UCSD-AML1 (cell line): Measurements from ENCODE around the gene ACOD1.
"Not testable (repeated sequence)": the region's sequence is repeated elsewhere in the genome, so short reads cannot be mapped to it uniquely, and the experiment has no call there.

Source experiments
- DNase-seq: peaks from one replicate; lab custom pipeline; 2025; ENCODE audit not compliant: unreplicated experiment; lab: John Stamatoyannopoulos, UW

The ACOD1 gene

DNA sequence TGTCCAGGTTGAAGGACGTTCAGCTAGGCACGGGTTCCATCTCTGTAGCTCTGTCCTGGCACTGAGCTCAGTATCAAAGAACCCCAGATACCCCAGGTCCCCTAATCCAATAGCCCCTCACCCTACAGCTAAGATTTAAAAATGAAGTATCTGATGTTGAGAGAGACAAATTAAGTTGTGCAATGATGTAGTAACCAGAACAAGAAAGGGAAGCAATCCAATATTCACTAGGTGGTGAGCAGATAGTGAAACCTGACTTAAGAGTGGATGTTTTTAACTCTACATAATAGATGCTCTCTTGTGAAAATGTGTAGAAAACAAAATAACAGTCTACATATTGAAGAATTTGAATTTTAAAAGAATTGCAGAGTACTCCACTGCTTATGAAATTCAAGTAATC, 1.8 kb downstream of the ACOD1 start:
- no peak for DNase-seq

DNA sequence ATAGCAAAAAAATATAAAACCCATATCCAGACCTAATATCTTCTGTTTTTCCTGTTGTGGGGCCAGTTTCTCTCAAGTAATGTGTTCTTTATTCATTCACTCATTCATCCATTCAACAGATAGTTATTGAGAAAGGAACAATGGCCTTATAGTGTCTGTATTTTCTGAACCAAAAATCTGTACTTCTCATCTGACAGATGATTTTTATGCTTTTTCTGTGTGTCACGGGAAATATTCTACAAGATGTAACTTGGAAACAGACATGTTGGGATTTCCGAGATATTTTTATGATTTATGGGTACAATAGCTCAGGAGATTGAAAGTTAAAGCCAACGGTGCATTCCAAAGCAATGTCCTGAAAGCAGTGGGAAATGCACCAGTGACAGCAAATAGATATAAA, 5.7 kb downstream of the ACOD1 start:
- DNase-seq = no peak

DNA sequence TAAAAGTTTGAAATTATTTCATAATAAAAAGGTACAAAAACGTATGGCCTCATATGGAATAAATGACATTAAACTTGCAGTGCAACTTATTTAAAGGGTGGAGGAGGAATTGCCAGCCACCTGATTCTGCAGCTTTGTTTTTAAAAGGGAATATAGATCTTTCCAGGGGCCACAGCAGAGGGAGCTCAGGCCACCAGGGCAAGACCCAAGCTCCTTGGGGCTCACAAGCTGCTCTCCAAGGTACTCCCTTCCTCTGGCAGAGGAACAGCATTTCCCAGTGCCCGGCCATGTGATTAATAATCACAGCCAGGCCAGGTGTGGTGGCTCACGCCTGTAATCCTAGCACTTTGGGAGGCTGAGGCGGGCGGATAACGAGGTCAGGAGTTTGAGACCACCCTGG, 6.2 kb downstream of the ACOD1 start:
- DNase-seq = no peak

DNA sequence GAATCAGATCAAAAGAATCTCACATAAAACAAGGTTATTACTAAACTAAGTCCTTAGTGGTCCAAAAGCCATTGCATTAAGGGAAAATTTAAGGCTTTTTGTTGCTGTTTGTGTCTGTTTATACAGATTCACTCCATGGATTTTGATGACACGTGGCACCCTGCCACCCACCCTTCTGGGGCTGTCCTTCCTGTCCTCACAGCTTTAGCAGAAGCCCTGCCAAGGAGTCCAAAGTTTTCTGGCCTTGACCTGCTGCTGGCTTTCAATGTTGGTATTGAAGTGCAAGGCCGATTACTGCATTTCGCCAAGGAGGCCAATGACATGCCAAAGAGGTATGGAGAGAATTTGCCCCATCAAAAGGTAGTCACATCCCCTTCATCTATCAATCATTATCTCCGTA, 6.9 kb downstream of the ACOD1 start:
- DNase-seq = no peak

DNA sequence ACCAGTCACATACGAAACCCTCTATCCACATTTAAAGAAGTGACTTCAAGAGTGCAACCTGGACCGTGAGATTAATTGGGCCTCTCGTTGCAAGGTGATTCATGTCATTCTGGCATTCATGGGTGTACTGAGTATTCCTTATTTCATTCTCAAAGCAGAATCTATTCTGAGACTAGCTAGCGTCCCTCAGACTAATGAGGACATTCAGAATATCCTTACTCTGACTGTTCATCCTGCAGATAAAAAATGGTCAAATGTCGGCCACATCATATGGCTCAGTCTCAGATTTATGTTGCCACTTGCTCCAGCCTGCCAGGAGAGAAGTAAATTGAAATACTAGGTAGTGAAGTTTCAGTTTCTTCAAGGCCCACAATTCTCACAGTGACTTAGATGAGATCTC, 7.3 kb downstream of the ACOD1 start:
- DNase-seq = no peak

DNA sequence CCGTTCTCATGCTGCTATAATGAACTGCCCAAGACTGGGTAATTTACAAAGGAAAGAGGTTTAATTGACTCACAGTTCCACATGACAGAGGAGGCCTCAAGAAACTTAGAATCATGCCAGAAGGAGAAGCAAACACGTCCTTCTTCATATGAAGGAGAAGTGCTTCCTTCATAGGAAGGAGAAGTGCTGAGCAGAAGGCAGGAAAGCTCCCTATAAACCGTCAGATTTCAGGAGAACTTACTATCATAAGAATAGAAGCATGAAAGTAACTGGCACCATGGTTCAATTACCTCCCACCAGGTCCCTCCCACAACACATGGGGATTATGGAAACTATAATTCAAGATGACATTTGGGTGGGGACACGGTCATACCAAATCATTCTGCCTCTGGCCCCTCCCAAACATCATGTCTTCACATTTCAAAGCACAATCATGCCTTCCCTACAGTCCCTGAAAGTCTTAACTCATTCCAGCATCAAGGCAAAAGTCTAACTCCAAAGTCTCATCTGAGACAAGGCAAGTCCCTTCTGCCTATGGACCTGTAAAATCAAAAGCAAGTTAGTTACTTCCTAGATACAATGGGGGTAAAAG, 10.6 kb downstream of the ACOD1 start:
- no peak for DNase-seq

DNA sequence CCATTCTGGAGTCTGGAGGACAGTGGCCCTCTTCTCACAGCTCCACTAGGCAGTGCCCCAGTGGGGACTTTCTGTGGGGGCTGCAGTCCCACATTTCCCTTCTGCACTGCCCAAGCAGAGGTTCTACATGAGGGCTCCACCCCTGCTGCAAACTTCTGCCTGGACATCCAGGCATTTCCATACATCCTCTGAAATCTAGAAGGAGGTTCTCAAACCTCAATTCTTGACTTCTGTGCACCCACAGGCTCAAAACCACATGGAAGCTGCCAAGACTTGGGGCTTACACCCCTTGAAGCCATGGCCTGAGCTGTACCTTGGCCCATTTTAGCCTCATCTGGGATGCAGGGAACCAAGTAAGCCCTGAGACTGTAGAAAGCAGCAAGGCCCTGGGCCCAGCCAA, 11.4 kb downstream of the ACOD1 start:
- not testable (repeated sequence) for DNase-seq

DNA sequence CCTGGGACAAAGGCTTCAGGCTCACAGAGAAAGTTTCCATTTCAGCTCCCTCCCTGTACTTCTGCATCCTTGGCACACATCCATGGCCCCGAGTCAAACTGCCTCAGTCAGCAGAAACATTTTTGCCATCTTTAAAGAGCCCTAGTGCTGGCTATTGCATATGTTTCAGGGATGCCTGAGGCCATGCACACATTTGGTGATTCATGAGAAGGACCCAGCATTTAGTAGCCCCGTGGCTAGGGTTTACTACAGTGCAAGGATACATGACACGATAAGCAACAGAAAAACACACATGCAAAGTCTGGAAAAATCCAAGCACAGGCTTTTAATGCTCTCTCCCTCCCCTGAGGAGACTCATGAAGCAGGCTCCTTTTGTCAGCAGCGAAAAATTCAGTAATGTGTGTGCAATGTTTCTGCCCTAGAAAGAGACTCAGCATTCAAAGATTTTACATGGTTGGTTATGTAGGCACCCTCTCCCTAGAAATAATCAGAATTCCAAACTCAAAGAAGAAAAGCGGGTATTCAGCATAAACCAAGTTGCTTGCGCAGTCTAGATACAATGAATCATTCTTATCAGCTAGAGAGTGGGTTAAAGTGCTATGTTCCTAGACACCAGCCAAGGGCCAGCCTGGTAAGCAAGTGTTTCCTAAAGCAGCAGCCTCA, 17.6 kb downstream of the ACOD1 start:
- DNase-seq = no peak

DNA sequence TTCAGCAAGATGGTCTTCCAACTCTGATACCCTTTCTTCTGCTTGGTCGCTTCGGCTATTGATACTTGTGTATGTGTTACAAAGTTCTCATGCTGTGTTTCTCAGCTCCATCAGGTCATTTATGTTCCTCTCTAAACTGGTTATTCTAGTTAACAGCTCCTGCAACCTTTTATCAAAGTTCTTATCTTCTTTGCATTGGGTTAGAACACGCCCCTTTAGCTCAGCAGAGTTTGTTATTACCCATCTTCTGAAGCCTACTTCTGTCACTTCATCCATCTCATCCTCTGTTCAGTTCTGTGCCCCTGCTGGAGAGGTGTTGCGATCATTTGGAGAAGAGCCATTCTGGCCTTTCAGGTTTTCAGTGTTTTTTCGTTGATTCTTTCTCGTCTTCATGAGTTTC, 18.7 kb downstream of the ACOD1 start:
- DNase-seq = no peak

DNA sequence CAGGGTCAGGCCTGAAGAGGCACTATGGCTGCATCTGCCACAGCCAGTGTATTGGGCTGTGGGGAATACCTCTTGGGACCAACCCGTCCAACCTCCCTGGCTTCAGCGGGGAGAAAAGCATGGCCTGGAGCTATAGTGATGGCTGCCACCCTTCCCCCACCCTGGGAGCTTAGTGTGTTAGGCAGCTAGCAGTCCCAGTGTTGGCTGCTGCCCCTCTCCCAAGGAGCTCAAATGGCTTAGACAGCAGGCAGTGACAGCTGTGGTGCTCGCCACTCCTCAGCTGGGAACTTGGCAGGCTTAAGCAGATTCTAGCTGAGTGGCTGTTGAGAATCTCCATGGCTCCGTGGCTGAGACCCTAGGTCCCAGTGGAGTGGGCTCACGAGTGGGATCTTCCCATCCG, 19.7 kb downstream of the ACOD1 start:
- no peak for DNase-seq

DNA sequence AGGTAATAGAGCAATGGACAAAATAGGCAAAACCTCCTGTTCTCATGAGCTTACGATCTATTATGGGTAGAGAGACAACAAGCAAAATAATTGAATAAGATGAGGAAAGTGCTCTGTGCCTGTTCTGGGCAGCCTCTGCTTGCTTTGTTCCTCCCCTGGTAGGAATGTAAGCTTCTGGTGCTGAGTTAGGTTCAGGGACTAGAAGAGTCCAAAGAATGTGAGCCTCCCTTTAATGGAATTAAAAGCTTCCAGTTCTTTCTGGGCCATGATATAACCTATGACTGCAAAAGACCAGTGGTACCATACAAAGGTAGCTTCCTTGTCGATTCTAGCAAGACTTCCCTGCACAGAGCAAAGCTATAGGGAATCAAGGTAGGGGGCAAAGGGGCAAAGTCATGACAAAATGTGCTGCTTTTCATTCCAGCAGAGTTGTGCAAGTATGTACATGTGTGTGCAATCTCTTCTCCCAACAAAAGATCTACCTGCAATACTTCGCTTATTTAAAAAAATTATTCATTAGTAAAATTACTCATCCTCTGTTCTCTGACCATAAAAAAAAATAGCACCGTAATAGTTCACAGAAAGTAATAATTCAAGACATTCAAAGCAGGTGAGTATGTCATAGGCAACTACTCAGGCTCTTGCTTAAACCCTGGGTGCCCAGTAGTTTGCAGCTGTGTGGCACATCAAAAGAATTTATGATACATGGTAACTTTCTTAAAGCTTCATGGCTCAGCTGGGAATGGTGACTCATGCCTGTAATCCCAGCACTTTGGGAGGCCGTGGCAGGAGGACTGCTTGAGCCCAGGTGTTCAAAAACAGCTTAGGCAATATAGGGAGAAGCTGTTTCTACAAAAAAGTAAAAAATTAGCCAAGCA, 21.4 kb downstream of the ACOD1 start:
- DNase-seq = no peak

DNA sequence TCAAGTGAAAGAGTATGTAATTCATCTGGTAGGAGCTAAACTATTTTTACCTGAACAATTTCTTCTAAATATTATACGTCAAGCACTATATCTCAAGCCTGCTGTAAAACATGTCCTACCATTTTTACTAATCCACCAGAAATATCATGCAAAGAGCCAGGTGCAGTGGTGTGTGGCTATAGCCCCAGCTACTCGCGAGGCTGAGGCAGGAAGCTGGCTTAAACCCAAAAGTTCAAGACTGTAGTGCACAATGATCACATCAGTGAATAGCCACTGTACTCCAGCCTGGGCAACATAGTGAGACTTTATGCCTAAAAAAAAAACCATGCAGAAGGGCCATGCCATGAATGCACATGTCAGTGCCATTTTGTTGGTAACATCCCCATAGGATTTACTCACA, 22.9 kb downstream of the ACOD1 start:
- DNase-seq = no peak

DNA sequence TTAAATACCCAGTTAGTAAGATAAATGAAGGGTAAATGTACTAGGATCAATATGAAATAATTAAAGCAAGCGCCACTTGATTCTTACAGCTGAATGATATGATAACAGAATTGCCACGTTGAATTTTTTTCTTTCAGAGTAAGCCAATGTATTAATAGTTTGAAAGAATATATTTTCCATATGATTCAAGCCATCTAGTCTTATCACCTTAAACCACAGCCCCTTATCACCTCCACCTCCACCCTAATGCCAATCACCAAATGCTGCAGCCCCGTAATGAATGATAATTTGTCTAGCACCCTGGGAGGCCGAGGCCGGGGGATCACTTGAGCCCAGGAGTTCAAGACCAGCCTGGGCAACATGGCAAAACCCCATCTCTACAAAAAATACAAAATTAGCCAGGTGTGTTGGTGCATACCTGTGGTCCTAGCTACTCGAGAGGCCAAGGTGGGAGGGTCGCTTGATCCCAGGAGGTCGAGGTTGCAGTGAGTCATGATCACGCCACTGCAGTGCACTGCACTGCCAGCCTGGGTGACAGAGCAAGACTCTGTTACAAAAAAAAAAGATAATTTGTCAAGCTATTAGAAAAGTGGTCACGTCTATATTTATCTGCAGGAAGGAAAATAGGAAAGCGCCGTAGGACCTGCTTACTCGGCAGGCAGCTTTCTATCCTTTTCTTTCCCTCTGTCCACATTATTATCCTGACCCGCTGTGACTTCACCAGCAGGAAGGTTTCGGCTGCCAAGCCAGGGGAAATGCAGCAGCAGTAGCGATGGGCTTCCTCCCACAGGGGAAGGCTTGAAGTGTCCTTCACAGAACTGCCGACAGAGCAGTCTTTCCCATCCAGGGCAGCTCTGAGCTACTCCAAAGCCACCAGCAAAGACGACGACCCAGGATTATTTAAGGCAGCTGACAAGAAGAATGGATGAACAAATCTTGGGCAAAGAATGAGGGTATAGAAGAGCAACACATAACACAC, 23.8 kb downstream of the ACOD1 start:
- peak; percentile 40 for DNase-seq

DNA sequence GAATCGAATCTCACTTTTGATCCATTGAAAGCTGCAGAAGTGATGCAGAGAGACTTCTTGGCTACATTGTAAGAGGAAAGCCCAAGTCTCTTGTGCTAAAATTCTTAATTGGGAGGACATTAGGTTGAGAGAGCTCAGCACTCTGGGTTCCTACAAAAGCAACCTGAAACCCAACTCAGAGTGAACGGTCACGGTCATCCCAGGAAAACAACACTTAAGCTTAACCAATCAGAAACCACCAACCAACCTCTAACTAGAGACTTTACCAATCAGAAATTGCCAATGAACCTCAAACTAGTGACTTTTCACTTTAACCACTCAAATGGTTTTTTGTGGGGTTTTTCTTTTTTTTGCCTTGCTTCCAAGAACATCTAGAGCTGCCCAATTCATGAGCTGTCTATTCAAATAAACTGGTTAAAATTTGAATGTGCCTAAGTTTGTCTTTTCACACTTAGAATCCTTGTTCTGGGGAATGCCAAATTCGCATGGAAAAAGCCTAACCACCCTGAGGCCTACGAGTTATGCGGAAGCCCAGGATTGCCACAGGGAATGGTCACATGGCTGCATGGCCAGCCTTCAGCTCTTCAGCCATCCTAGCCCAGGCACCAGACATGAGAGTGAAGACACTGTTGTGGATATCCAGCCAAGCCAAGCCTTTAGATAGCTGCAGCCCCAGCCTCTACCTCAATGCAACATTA, 25.8 kb downstream of the ACOD1 start:
- DNase-seq = no peak

DNA sequence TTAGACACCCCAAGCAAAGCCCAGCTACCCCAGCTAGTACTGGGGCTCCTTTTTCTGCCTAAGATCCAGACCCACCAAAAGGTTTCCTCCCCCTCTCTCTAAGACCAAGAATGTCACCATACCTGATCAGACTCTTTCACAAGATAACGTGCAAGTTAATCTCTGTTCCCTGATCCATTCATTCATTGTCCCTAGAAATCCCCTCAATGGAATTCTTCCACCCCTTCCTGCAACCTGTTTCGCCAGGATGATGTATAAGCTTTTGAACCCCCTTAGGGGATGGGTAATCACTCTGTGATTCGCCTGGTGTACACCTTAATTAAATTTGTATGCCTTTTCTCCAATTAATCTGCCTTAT, 26.3 kb downstream of the ACOD1 start:
- no peak for DNase-seq

DNA sequence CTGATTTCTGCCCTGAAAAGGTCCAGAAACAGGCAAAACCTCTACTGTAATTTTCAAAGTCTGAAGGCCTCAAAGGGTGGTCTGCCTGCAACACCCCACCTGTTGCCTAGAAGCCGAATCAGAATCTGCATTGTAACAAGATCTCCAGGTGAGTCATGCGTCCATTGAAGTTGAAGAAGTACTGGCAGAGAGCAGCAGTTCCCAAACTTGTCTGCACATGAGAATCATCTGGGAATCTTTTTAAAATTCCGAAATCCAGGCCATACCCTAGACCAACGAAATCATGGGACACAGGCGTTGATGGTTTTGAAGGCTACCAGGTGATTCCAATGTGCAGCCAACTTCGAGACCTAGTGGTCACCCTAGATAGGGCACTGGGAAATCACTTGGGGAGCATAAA, 27.6 kb downstream of the ACOD1 start:
- DNase-seq = no peak

DNA sequence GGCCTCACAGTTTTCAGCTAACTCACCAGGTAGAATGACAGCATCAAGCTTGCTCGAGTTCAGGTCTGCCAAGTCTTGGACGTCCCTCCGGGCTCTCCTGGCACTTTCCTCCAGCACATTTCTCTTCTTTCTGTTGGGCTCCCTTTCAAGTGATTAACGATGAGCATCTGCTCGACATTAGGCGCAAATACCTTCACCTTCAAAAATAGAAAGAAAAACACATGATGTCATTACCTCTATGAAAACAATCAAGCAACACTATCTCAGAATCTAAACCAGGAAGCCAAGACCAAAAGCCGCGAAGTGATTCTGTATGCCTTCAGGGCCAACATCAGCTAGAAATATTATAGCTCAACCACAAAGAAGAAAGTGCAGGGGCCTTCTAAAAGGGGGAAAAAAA, 28.2 kb downstream of the ACOD1 start:
- DNase-seq = no peak

DNA sequence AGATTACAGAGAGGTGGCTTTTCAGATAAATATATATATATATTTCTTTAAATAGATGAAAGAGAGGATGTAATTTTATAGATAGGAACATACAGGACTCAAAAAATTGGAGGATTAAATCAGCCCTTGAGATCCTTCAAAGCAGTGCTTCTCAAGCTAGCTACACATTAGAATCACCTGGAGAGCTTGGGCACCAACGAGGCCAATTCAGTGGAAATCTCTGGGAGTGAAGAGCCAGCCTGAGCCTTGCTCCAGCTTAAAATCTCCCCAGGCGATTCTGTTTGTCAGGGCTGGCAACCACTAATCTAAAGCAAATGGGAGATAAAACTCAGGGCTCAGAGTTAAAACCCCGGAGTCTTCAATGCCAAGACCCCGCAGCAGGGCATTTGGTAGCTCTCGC, 28.6 kb downstream of the ACOD1 start:
- DNase-seq = no peak

DNA sequence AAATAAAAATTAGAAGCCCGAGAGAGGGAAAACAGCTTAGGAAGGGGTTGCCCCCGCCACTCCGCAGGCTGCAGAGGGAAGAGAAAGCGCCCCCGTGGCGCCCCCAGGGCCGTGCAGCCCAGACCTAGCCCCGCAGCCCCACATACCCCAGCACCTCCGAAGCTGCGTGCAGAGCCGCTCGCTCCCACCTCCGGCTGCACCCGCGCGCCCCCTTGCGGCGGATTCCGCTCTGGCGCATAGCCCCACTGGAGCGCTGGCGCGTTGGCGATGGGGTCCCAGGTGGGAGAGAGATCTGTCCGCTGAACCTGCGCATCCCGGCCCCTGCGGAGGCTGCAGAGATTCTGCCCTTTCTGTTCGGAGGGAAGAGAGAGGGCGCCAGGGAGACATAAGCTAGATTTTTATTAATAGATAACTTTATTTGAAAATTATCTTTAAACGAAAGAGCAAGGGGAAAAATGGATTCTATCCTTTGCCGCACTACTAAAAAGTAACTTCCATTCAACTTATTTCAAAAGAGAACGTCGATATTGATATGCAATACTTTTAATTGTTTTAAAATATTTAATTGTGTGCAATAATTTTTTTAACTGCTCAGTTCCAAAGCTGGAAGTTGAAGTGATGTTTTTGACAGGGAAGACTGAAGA, 31.9 kb downstream of the ACOD1 start:
- peak; percentile 78 for DNase-seq

DNA sequence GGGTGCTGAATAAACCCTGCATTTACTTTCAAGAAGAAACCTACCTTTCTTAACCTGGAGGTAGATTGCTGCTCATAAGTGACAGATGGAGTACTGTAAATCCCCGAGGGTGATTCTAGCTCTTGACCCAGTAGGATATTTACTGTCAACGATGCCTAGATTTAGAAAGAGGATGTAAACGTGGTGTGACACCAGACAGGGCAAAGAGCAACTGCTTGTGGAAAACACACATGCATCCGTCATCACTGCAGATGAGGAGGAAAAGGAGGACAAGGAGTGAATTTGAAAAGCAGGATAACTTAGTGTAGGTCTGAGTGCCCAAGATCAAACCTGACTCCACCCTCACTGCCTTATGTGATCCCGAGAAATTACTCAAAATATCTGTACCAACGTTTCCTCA, 33.8 kb downstream of the ACOD1 start:
- no peak for DNase-seq
